A549 (cell line): Measurements from ENCODE around the gene IDUA.

Experiments
- CTCF ChIP-seq: fragments of >200 bp; sonication (Bioruptor Twin); formaldehyde crosslinking; IDR thresholded peaks from 3 replicates; pipeline ENCODE4 v1.5.1; 2016
- ELK1 ChIP-seq: fragments of 150-350 bp; IDR thresholded peaks from 2 replicates; pipeline ENCODE4 v1.6.1; 2014; ENCODE audit warnings: low read depth, mild to moderate bottlenecking, low read length
- KDM5A ChIP-seq: fragments of 200-600 bp; sonication (generic); IDR thresholded peaks from 2 replicates; pipeline ENCODE4 v1.6.1; 2016; ENCODE audit warnings: antibody characterized with exemption, mild to moderate bottlenecking
- POLR2A ChIP-seq: IDR thresholded peaks from 2 replicates; pipeline ENCODE4 v1.6.1; 2012; ENCODE audit warnings: mild to moderate bottlenecking, low read length
- RAD21 ChIP-seq, 2 experiments: fragments of >200 bp in 1 of 2; sonication (Bioruptor Twin) in 1 of 2; formaldehyde crosslinking in 1 of 2; IDR thresholded peaks in 1 of 2; conservative IDR thresholded peaks in 1 of 2; 2 replicates in 1 of 2; 3 replicates in 1 of 2; pipeline ENCODE4 v1.6.1; 2012 to 2018; ENCODE audit warnings: inconsistent platforms in 1 of 2

DNA sequence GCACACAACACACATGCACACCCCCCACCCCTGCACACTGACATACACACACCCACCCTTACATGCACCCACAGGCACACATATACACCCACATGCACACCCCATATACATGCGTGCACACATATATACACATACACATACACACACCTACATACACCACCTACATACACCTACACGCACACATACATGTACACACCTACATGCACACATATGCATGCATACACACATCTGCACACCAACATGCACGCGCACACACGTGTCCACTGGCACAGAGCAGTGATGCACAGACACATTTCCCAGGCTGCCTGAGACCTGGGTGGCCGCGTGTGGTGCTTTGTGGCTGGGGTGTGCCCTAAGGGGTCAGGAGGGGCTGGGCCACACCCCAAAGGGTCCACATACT lies 56.3 kb downstream of the IDUA start:
- no peak for TF ChIP-seq POLR2A
- TF ChIP-seq KDM5A: no peak
- no peak for TF ChIP-seq RAD21 (conservative IDR thresholded peaks at IDR 0.05 in 1 of 2, IDR thresholded peaks at IDR 0.05 in 1 of 2)
- no peak for TF ChIP-seq CTCF
- no peak for TF ChIP-seq ELK1
